Duodenal mucosa (tissue), 2 donors: ENCODE measurements around the gene IARS2.
"Not testable (repeated sequence)": the region's sequence is repeated elsewhere in the genome, so short reads cannot be mapped to it uniquely, and the experiment has no call there.

ENCODE experiments used
- H3K27ac ChIP-seq: one replicate; pipeline ENCODE4 v1.7.0; 2013; ENCODE audit warnings: low read depth, low read length
- H3K27me3 ChIP-seq, 2 donors: one replicate each; pipeline ENCODE4 v1.7.0; 2013; ENCODE audit warnings: low read length in 2 of 2, control low read depth in 1 of 2; ENCODE audit not compliant: insufficient read depth in 2 of 2, control insufficient read depth in 1 of 2
- H3K36me3 ChIP-seq, 2 donors: one replicate each; pipeline ENCODE4 v1.7.0; 2013; ENCODE audit warnings: low read length in 2 of 2, control low read depth in 1 of 2; ENCODE audit not compliant: insufficient read depth in 2 of 2, control insufficient read depth in 1 of 2
- H3K4me1 ChIP-seq, 2 donors: one replicate each; pipeline ENCODE4 v1.7.0; 2013; ENCODE audit warnings: low read length in 2 of 2, control low read depth in 1 of 2; ENCODE audit not compliant: insufficient read depth in 2 of 2, control insufficient read depth in 1 of 2
- H3K4me3 ChIP-seq, 2 donors: one replicate each; pipeline ENCODE4 v1.7.0; 2013; ENCODE audit warnings: low read length in 2 of 2, low read depth in 1 of 2
- H3K9ac ChIP-seq, 2 donors: one replicate each; pipeline ENCODE4 v1.7.0; 2013; ENCODE audit warnings: low read length in 2 of 2, low read depth in 1 of 2
- H3K9me3 ChIP-seq, 2 donors: one replicate each; pipeline ENCODE4 v1.7.0; 2013; ENCODE audit warnings: low read length in 2 of 2, control low read depth in 1 of 2; ENCODE audit not compliant: control insufficient read depth in 1 of 2

IARS2 gene

DNA sequence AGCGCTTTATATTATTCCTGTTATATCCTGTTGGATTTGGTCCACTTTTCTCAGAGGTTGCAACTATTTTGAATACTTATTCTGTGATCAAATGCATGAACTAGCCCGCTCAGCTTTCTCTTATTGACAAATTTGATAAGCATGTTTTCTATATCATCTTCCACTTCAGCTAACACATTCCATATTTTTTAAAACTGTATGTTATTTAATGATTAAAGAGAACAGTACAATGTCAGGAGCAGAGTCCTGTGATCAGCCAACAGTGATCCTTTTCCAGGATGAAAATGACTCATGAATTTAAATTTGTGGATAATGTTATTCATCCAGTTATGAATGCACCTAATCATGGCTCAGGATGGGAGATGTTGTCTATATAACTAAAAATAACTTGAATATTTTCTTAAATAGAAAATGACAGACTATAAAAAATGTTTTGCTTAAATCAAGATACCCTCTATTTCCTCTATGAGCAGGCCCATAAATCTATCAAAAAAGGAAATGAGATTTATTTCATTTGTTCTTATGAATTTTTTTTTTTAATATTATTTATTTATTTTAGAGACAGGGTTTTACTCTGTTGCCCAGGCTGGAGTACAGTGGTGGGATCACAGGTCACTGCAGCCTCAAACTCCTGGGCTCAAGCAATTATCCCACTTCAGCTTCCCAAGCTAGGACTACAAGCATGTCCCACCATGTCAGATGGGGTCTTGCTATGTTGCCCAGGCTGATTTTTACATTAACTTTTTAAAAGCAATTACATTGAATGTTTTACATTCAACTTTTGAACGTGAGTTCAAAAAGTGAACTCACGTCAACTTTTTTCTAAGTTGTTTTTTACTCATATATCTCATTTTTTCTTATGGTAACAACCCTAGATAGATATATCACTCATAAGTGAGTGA, 16.8 kb upstream of the IARS2 start:
- Histone ChIP-seq H3K4me1 (no peaks in the 10 kb centered on the region), H3K36me3 (peaks cover 21 to 25% of the 10 kb centered on the region in 2 donors), H3K4me3 (no peak overlapping the region), H3K9me3 (no peaks in the 10 kb centered on the region), H3K9ac (no peak overlapping the region), H3K27me3 (no peaks in the 10 kb centered on the region), H3K27ac (no peak overlapping the region)

GRCh38 chr1:220077887-220078286, 16.0 kb upstream of the IARS2 start:
- H3K36me3 ChIP-seq: peaks cover 14 to 18% of the 10 kb centered on the region in 2 donors
- H3K4me3 ChIP-seq: no peak overlapping the region
- no peaks in the 10 kb centered on the region for H3K27me3 ChIP-seq
- no peaks in the 10 kb centered on the region for H3K9me3 ChIP-seq
- no peaks in the 10 kb centered on the region for H3K4me1 ChIP-seq
- H3K9ac ChIP-seq: no peak overlapping the region
- no peak overlapping the region for H3K27ac ChIP-seq

GRCh38 chr1:220084460-220084859, 9.5 kb upstream of the IARS2 start:
- Histone ChIP-seq H3K27me3 (no peaks in the 10 kb centered on the region), H3K4me3 (no peak overlapping the region), H3K9me3 (no peaks in the 10 kb centered on the region), H3K9ac (no peak overlapping the region), H3K27ac (no peak overlapping the region), H3K4me1 (peaks cover 0 to 18% of the 10 kb centered on the region in 2 donors), H3K36me3 (peaks cover 4 to 9% of the 10 kb centered on the region in 2 donors)

- not testable (repeated sequence) for H3K4me3 ChIP-seq, H3K27me3 ChIP-seq, H3K9me3 ChIP-seq, H3K36me3 ChIP-seq, H3K9ac ChIP-seq, H3K27ac ChIP-seq
- peaks cover 0 to 18% of the 10 kb centered on the region in 2 donors for H3K4me1 ChIP-seq
Measured at GRCh38 chr1:220086261-220086686, 7.7 kb upstream of the IARS2 start.

DNA sequence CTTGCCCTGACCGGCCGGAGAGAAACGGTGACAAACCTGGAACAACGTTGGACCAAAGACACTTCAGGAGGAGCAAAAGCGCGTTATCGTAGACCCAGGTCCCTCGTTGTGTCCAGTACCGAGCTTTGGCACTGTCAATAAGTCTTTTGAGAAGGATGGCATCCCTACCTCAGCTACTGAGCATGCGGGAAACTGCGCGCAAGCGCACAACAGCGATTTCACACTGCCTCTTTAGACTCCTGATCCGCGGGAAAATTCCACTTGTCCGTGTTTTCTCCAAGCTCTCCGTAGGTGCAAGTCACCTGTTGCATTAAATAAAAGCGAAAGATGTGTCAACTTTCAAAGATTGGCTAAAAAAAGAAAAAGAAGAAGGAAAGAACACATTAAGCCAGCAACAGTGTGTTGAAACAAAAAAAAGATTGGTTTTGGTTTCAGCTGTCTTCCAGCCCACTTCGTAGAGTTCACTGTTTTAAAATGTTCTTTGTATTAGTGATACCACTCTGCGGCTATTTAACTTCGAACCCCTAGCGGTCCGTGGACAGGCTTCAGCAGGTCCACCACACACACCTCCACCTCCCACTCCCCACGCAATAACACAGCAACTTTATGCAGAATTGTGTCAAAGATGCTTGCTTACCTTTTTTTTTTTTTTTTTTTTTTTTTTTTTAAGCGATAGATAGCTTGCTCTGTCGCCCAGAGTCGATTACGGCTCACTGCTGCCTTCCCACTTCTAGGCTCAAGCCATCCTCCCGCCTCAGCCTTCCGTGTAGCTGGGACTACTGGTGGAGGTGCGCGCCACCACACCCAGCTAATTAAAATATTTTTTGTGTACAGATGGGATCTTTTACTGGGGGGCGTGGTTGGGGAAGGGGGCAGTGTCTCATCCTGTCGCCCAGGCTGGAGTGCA, 4.0 kb upstream of the IARS2 start, which contains the start of gene BPNT1:
BPNT1 (minus strand) TSS at position 139 of the 907 bp plus-strand sequence. CDS start 9,942 bp downstream, outside the sequence.
- Histone ChIP-seq H3K4me1 (peaks cover 3 to 14% of the 10 kb centered on the region in 2 donors), H3K36me3 (no peaks in the 10 kb centered on the region), H3K27me3 (no peaks in the 10 kb centered on the region), H3K9me3 (no peaks in the 10 kb centered on the region), H3K4me3 (peak within 1 kb of the TSS; percentile 94 to 96), H3K27ac (peak within 1 kb of the TSS; percentile 24), H3K9ac (peak within 1 kb of the TSS; percentile 67 to 78)

GRCh38 chr1:220092694-220093093, 1.2 kb upstream of the IARS2 start:
- H3K4me3 ChIP-seq: no peak overlapping the region
- H3K36me3 ChIP-seq: peaks cover 0 to 2% of the 10 kb centered on the region in 2 donors
- H3K9me3 ChIP-seq: no peaks in the 10 kb centered on the region
- no peak overlapping the region for H3K27ac ChIP-seq
- H3K27me3 ChIP-seq: no peaks in the 10 kb centered on the region
- no peak overlapping the region for H3K9ac ChIP-seq
- peaks cover 7 to 15% of the 10 kb centered on the region in 2 donors for H3K4me1 ChIP-seq

GRCh38 chr1:220093361-220094015, 444 bp upstream of the IARS2 start:
- Histone ChIP-seq H3K9me3 (no peaks in the 10 kb centered on the region), H3K27me3 (no peaks in the 10 kb centered on the region), H3K27ac (no peak overlapping the region), H3K4me3 (peak overlapping the region in 1 of 2 donors; percentile 40), H3K36me3 (peaks cover 0 to 9% of the 10 kb centered on the region in 2 donors), H3K4me1 (peaks cover 7 to 15% of the 10 kb centered on the region in 2 donors), H3K9ac (no peak overlapping the region)

GRCh38 chr1:220099826-220100225, 5.9 kb downstream of the IARS2 start:
- H3K36me3 ChIP-seq: peaks cover 4 to 67% of the 10 kb centered on the region in 2 donors

GRCh38 chr1:220110473-220110872, 16.5 kb downstream of the IARS2 start:
- not testable (repeated sequence) for H3K27me3 ChIP-seq, H3K4me3 ChIP-seq, H3K9ac ChIP-seq, H3K4me1 ChIP-seq, H3K9me3 ChIP-seq, H3K27ac ChIP-seq
- peaks cover 13 to 48% of the 10 kb centered on the region in 2 donors for H3K36me3 ChIP-seq

More at GRCh38 chr1:220099826-220100225, 5.9 kb downstream of the IARS2 start:
- Histone ChIP-seq H3K9me3 (no peaks in the 10 kb centered on the region), H3K27me3 (no peaks in the 10 kb centered on the region), H3K4me1 (peaks cover 3 to 9% of the 10 kb centered on the region in 2 donors), H3K27ac (no peak overlapping the region), H3K4me3 (no peak overlapping the region), H3K9ac (no peak overlapping the region)
